ENCODE data around the gene MCF2L.

GRCh38 chr13:113110048-113110851 is 141.2 kb downstream of the MCF2L start:
- TF ChIP-seq POLR2A (IDR thresholded peaks at IDR 0.05; ENCODE audit: low read depth, low read length), result no peak
- TF ChIP-seq TAF1 (IDR thresholded peaks at IDR 0.05; ENCODE audit: borderline replicate concordance, low read depth, low read length), result no peak
